ENCODE results near the gene ZBTB3.

Gene ZBTB3

DNA sequence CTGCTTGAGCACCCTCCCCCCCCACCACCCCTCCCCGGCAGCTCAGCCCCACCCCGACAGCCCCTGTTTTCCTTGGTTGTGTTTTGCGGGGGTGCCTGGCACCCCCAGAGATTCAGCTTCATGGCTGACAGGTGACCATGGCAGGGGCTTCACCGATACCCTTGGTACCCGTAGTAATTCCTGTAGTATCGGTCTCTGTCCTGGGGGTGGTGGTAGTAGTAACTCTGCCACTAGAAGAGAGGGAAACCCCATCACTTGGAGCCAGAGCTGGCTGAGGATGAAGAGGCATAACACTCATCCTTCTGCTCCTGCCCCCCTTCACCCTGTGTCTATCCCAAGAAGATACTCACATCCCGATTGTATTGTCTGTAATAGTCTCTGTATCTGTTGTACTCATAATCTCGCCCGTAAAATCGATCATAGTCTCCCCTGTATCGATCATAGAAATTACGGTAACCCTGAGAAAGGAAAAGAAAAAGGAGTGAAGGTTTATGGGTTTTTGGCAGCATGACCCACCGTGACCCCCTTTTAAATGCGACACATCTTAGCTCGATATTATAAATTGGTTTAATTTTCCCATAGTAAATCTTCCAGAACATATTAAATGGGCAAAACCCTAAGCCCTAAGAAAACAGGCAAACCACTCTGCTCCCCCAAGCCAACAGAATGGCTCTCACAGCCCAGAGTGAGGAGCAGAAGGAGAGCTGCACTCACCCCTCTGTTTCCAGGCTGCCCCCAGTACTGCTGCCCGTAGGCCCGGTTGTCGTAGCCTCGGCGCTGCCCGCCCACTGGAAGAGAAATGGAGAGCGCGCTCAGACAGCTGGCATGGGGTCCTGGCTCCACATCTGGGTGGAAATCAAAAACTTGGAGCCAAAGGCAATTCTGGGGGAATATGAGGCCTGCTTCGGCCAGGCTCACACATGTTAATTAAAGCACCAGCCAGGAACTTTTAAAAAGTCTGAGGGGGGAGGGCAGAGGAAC lies 38.5 kb downstream of the ZBTB3 start:
- H3K4me3 Mint-ChIP-seq, result no peak overlapping the region
- H3K36me3 Mint-ChIP-seq (ENCODE audit: low read depth), result peaks cover 91% of the 10 kb centered on the region
- no peaks in the 10 kb centered on the region for H3K9me3 Mint-ChIP-seq
- DNase-seq, result no peak
- peak overlapping the region; percentile 58 for H3K27ac Mint-ChIP-seq
- no peaks in the 10 kb centered on the region for H3K27me3 Mint-ChIP-seq (ENCODE audit: low read depth, poor library complexity)
- H3K4me1 Mint-ChIP-seq, result peaks cover 17% of the 10 kb centered on the region
- TF ChIP-seq, protein P1, sequence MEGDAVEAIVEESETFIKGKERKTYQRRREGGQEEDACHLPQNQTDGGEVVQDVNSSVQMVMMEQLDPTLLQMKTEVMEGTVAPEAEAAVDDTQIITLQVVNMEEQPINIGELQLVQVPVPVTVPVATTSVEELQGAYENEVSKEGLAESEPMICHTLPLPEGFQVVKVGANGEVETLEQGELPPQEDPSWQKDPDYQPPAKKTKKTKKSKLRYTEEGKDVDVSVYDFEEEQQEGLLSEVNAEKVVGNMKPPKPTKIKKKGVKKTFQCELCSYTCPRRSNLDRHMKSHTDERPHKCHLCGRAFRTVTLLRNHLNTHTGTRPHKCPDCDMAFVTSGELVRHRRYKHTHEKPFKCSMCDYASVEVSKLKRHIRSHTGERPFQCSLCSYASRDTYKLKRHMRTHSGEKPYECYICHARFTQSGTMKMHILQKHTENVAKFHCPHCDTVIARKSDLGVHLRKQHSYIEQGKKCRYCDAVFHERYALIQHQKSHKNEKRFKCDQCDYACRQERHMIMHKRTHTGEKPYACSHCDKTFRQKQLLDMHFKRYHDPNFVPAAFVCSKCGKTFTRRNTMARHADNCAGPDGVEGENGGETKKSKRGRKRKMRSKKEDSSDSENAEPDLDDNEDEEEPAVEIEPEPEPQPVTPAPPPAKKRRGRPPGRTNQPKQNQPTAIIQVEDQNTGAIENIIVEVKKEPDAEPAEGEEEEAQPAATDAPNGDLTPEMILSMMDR (IDR thresholded peaks at IDR 0.05), result no peak

DNA sequence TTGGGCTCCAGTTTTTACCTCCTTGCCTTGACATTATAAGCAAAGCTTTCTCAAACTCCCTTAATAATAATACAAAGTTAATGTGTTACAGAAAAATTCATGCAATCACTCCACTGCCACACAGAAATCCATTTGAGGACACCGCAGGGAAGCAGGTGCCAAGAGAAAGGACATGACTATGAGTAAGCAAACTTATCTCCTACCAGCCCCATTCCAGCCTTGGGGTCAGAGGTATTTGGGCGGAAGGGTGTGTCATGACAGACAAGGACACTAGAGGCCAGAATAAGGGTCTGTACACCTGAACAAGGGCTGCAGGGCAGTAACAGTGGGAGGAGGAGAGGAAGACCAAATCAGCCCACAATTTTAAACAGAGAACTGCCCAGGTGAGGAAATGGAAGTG lies 40.6 kb downstream of the ZBTB3 start:
- no peak for DNase-seq
- no peak overlapping the region for H3K4me3 Mint-ChIP-seq
- H3K4me1 Mint-ChIP-seq, result peaks cover 36% of the 10 kb centered on the region
- H3K27ac Mint-ChIP-seq, result peak overlapping the region; percentile 97
- no peaks in the 10 kb centered on the region for H3K27me3 Mint-ChIP-seq (ENCODE audit: low read depth, poor library complexity)
- TF ChIP-seq, protein P1 (IDR thresholded peaks at IDR 0.05), result no peak
- peaks cover 78% of the 10 kb centered on the region for H3K36me3 Mint-ChIP-seq (ENCODE audit: low read depth)
- no peaks in the 10 kb centered on the region for H3K9me3 Mint-ChIP-seq

DNA sequence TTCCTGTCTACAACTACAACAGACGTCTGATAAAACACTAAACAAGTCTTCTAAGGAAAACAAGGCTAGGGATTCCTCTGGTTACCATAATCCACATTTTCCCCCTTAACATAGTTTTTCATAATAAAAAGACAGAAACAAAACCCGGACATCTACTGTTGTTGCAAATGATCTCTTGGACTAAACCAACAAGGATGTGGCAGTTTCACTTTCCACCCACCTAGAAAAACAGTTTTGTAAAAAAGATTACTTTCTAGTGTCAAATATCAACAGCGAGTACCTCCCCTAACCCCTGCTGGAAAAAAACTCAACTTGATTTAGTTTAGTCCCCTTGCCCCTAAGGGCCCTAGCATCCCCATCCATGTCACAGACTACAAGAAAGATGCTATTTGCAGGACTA lies 41.1 kb downstream of the ZBTB3 start:
- H3K4me1 Mint-ChIP-seq, result peaks cover 41% of the 10 kb centered on the region
- H3K27me3 Mint-ChIP-seq (ENCODE audit: low read depth, poor library complexity), result no peaks in the 10 kb centered on the region
- peak overlapping the region; percentile 97 for H3K27ac Mint-ChIP-seq
- H3K36me3 Mint-ChIP-seq (ENCODE audit: low read depth), result peaks cover 73% of the 10 kb centered on the region
- no peaks in the 10 kb centered on the region for H3K9me3 Mint-ChIP-seq
- H3K4me3 Mint-ChIP-seq, result no peak overlapping the region
- TF ChIP-seq, protein P1 (IDR thresholded peaks at IDR 0.05), result no peak
- no peak for DNase-seq

DNA sequence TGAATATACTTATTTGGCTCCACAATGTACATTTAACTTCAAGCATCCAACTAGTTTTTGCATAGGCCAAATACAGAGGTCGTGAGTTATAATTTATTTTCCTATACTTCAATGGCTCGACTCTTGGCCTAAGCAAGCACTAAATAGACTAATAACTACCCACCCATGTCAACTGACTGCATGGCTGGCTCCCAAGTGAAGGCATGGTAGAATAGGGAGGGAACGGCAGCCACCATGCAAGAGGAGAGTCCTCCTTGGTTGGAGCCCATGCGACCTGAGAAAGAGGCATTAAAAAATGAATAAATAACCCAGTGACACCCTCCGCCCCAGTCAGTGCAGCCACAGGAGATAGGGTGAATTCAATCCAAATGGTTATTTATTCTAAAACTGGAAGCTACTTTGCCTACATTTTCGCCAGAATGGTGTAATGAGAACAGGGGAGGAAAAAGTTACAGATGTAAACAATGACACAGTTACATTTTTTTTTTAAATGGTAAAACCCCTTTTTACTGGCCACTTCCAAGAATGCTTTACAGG lies 41.6 kb downstream of the ZBTB3 start:
- H3K36me3 Mint-ChIP-seq (ENCODE audit: low read depth), result peaks cover 68% of the 10 kb centered on the region
- DNase-seq, result no peak
- H3K4me3 Mint-ChIP-seq, result no peak overlapping the region
- peaks cover 45% of the 10 kb centered on the region for H3K4me1 Mint-ChIP-seq
- TF ChIP-seq, protein P1 (IDR thresholded peaks at IDR 0.05), result no peak
- no peaks in the 10 kb centered on the region for H3K9me3 Mint-ChIP-seq
- H3K27me3 Mint-ChIP-seq (ENCODE audit: low read depth, poor library complexity), result no peaks in the 10 kb centered on the region
- peak overlapping the region; percentile 24 for H3K27ac Mint-ChIP-seq

DNA sequence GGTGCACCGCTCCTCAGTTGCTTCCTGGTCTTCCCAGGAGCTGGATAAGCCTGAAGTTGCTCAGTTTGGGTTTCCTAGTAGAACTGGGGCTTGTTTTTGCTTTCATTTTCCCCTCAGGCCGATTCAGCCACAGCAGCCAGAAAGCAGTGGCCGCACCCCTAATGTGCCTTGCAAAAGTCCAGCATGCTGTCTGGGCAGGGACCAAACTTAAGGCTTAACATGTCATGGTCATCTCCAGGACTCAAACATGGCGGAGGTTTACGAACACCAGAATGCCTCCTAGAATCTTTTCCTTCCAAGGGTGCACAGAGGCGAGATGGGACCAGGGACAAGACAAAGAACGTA lies 44.0 kb downstream of the ZBTB3 start:
- H3K27ac Mint-ChIP-seq, result peak overlapping the region; percentile 96

More for the DNA sequence above, 44.0 kb downstream of the ZBTB3 start:
- no peak for DNase-seq
- TF ChIP-seq, protein P1 (IDR thresholded peaks at IDR 0.05), result no peak
- H3K4me1 Mint-ChIP-seq, result peaks cover 64% of the 10 kb centered on the region
- peaks cover 45% of the 10 kb centered on the region for H3K36me3 Mint-ChIP-seq (ENCODE audit: low read depth)
- H3K4me3 Mint-ChIP-seq, result peak overlapping the region; percentile 89
- no peaks in the 10 kb centered on the region for H3K9me3 Mint-ChIP-seq
- H3K27me3 Mint-ChIP-seq (ENCODE audit: low read depth, poor library complexity), result no peaks in the 10 kb centered on the region

All from nephron progenitor cell (in vitro differentiated cells).